Mammary epithelial cell (primary cell): ENCODE results near the gene PHEX.

ENCODE experiments used
- EZH2 ChIP-seq: IDR thresholded peaks from 2 replicates; pipeline ENCODE4 v1.6.1; 2012; ENCODE audit warnings: low read length, inconsistent platforms, borderline replicate concordance
- TF ChIP-seq, protein P1 (sequence below), 2 donors: IDR thresholded peaks in 1 of 2; conservative IDR thresholded peaks in 1 of 2; 2 replicates each; pipeline ENCODE4 v1.5.1; 2011 to 2012; ENCODE audit warnings: inconsistent platforms in 2 of 2, low read length in 2 of 2, mild to moderate bottlenecking in 2 of 2, control low read depth in 1 of 2, low read depth in 1 of 2; ENCODE audit not compliant: insufficient read depth in 1 of 2; ENCODE audit errors: extremely low read depth in 1 of 2

DNA sequence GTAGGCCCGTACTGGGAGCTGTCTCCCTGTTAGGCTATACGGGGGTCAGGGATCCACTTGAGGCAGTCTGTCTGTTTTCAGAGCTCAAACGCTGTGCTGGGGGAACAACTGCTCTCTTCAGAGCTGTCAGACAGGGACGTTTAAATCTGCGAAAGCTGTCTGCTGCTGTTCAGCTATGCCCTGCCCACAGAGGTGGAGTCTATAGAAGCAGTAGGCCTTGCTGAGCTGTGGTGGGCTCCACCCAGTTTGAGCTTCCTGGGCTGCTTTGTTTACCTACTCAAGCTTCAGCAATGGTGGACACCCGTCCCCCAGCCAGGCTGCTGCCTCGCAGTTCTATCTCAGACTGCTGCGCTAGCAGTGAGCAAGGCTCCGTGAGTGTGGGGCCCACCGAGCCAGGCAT is 27.3 kb upstream of the PHEX start:
- TF ChIP-seq, protein P1, sequence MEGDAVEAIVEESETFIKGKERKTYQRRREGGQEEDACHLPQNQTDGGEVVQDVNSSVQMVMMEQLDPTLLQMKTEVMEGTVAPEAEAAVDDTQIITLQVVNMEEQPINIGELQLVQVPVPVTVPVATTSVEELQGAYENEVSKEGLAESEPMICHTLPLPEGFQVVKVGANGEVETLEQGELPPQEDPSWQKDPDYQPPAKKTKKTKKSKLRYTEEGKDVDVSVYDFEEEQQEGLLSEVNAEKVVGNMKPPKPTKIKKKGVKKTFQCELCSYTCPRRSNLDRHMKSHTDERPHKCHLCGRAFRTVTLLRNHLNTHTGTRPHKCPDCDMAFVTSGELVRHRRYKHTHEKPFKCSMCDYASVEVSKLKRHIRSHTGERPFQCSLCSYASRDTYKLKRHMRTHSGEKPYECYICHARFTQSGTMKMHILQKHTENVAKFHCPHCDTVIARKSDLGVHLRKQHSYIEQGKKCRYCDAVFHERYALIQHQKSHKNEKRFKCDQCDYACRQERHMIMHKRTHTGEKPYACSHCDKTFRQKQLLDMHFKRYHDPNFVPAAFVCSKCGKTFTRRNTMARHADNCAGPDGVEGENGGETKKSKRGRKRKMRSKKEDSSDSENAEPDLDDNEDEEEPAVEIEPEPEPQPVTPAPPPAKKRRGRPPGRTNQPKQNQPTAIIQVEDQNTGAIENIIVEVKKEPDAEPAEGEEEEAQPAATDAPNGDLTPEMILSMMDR (conservative IDR thresholded peaks at IDR 0.05 in 1 of 2, IDR thresholded peaks at IDR 0.05 in 1 of 2; ENCODE audit: extremely low read depth in 1 of 2, insufficient read depth in 1 of 2, low read depth in 1 of 2, low read length in 2 of 2): no peak
- TF ChIP-seq EZH2: no peak
